CD4-positive, alpha-beta T cell (primary cell): ENCODE measurements around the gene EXT2. TPM values are rescaled to one million over a fixed set of nuclear protein-coding genes. Genes with fewer than 3 reads are reported as not detected.

Experiments used
- ATAC-seq: fragments of 200-7000 bp; cut with Tn5 transposase; one replicate; pipeline ENCODE4 v1.10.0; 2022; ENCODE audit warnings: mild to moderate bottlenecking; ENCODE audit not compliant: poor library complexity
- CTCF ChIA-PET: fragments of 350-600 bp; sonication (Branson Sonifier 250); formaldehyde crosslinking; loops from one replicate; lab custom pipeline; 2021; ENCODE audit warnings: antibody characterized with exemption, inconsistent platforms; lab: Charles Lee
- POLR2A ChIA-PET: fragments of 350-600 bp; sonication (Branson Sonifier 250); formaldehyde crosslinking; loops from one replicate; lab custom pipeline; 2021; ENCODE audit warnings: antibody characterized with exemption, inconsistent platforms; lab: Charles Lee
- DNase-seq, 14 experiments: peaks; one replicate each; pipeline ENCODE4 v3.0.0-alpha.2; 2013 to 2020; ENCODE audit warnings: mixed read lengths in 2 of 14
- H3K27ac ChIP-seq, 2 donors: one replicate each; pipeline versions ENCODE4 v1.5.1 to v1.7.0; 2013; ENCODE audit warnings: low read length in 2 of 2, low read depth in 1 of 2, mild to moderate bottlenecking in 1 of 2
- H3K27me3 ChIP-seq, 2 experiments: 1 replicate in 1 of 2; 2 replicates in 1 of 2; pipeline versions ENCODE4 v1.6.1 to v1.7.0; 2013; ENCODE audit warnings: low read length in 2 of 2, control low read depth in 1 of 2, mild to moderate bottlenecking in 1 of 2, moderate library complexity in 1 of 2; ENCODE audit not compliant: insufficient read depth in 2 of 2, control insufficient read depth in 1 of 2
- H3K36me3 ChIP-seq: one replicate; pipeline ENCODE4 v1.6.1; 2013; ENCODE audit warnings: low read length, control low read depth; ENCODE audit not compliant: insufficient read depth
- H3K4me1 ChIP-seq: one replicate; pipeline ENCODE4 v1.6.1; 2013; ENCODE audit warnings: low read length, control low read depth; ENCODE audit not compliant: insufficient read depth
- H3K4me3 ChIP-seq: one replicate; pipeline ENCODE4 v1.5.1; 2013; ENCODE audit warnings: mild to moderate bottlenecking, low read length, moderate library complexity
- H3K9me3 ChIP-seq, 2 experiments: 1 replicate in 1 of 2; 2 replicates in 1 of 2; pipeline versions ENCODE4 v1.6.1 to v1.7.0; 2013; ENCODE audit warnings: low read length in 2 of 2, mild to moderate bottlenecking in 2 of 2, control low read depth in 1 of 2, moderate library complexity in 1 of 2; ENCODE audit not compliant: control insufficient read depth in 1 of 2, insufficient read depth in 1 of 2
- H3K27ac Mint-ChIP-seq: one replicate; pipeline ENCODE4 v1.8.0; 2020; ENCODE audit warnings: mixed read lengths
- H3K27me3 Mint-ChIP-seq: one replicate; pipeline ENCODE4 v1.8.0; 2021; ENCODE audit warnings: mixed read lengths
- H3K36me3 Mint-ChIP-seq: one replicate; pipeline ENCODE4 v1.8.0; 2021; ENCODE audit warnings: low read depth, mixed read lengths
- H3K4me1 Mint-ChIP-seq: one replicate; pipeline ENCODE4 v1.8.0; 2021; ENCODE audit warnings: low read depth, mixed read lengths
- H3K4me3 Mint-ChIP-seq: one replicate; pipeline ENCODE4 v1.8.0; 2020; ENCODE audit warnings: mild to moderate bottlenecking, mixed read lengths
- H3K9me3 Mint-ChIP-seq: one replicate; pipeline ENCODE4 v1.8.0; 2020; ENCODE audit warnings: mixed read lengths
- intact Hi-C, 2 experiments: fragments of 100-400 bp; cut with DNase I in 1 of 2; cut with micrococcal nuclease in 1 of 2; formaldehyde crosslinking; loops; one replicate each; pipeline versions ENCODE4 v1.15.1 to v1.9.0; 2023 to 2025; cut with DNase I, micrococcal nuclease
- total RNA-seq, 174 experiments: library from RNA in 2 of 174; stranded (reverse) in 2 of 174; gene quantifications; one replicate each; pipeline ENCODE4 v1.2.3 and lab custom pipeline; 2021 to 2026
- TF ChIP-seq, protein P1 (sequence below): fragments of 200-600 bp; IDR thresholded peaks from one replicate; pipeline ENCODE4 v1.8.0; 2022; ENCODE audit warnings: antibody characterized with exemption, mild to moderate bottlenecking

The EXT2 gene
- total RNA-seq, 2 experiments from 2014 or later: 17.1 to 17.5 TPM

DNA sequence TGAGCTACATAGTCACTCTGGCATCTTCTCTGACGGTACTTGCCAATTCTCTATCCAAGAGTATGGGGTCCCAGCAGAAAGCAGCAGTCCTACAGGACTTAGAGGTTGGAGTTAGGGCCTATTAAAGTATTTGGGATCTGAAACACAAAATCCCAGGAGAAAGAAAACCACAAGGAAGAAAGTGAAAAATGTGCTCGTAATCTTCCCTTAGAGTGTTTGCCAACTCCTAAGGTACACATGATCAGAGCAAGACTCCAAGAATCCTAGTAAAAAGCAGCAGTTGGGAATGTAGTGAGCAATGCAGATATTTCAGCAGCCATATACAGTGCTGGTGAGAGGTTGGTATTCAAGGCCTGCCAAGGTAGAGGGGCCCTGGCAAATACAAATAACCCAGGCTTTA is 71.6 kb downstream of the EXT2 start:
- Histone ChIP-seq H3K27ac (no peak overlapping the region), H3K4me1 (no peaks in the 10 kb centered on the region), H3K4me3 (no peak overlapping the region), H3K9me3 (no peaks in the 10 kb centered on the region), H3K36me3 (peaks cover 5% of the 10 kb centered on the region), H3K27me3 (no peaks in the 10 kb centered on the region)
- CTCF ChIA-PET: no interaction called here
- H3K9me3 Mint-ChIP-seq: no peaks in the 10 kb centered on the region
- no peak for ATAC-seq
- TF ChIP-seq, protein P1, sequence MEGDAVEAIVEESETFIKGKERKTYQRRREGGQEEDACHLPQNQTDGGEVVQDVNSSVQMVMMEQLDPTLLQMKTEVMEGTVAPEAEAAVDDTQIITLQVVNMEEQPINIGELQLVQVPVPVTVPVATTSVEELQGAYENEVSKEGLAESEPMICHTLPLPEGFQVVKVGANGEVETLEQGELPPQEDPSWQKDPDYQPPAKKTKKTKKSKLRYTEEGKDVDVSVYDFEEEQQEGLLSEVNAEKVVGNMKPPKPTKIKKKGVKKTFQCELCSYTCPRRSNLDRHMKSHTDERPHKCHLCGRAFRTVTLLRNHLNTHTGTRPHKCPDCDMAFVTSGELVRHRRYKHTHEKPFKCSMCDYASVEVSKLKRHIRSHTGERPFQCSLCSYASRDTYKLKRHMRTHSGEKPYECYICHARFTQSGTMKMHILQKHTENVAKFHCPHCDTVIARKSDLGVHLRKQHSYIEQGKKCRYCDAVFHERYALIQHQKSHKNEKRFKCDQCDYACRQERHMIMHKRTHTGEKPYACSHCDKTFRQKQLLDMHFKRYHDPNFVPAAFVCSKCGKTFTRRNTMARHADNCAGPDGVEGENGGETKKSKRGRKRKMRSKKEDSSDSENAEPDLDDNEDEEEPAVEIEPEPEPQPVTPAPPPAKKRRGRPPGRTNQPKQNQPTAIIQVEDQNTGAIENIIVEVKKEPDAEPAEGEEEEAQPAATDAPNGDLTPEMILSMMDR: no peak
- DNase-seq: no peak
- intact Hi-C loops: no loop called here
- H3K27ac Mint-ChIP-seq: no peak overlapping the region
- no peaks in the 10 kb centered on the region for H3K27me3 Mint-ChIP-seq
- no peak overlapping the region for H3K4me3 Mint-ChIP-seq
- H3K4me1 Mint-ChIP-seq: peaks cover 4% of the 10 kb centered on the region
- peaks cover 20% of the 10 kb centered on the region for H3K36me3 Mint-ChIP-seq
- POLR2A ChIA-PET: no interaction called here

DNA sequence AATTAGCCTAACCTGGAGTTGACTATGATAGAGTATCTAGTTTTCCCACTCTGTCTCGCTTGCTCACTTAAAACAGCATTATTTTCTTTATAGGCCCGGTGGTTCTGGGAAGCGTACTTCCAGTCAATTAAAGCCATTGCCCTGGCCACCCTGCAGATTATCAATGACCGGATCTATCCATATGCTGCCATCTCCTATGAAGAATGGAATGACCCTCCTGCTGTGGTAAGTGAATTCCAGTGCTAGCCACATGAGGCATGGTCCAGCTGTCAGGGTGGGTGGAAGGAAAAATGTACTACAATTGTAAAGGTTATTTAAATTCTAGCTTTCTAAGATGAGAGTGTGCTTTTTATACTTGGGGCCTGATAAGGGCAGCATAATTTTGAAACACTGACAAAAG is 76.0 kb downstream of the EXT2 start:
- no peak overlapping the region for H3K4me3 Mint-ChIP-seq
- H3K4me1 ChIP-seq: no peaks in the 10 kb centered on the region
- peaks cover 4% of the 10 kb centered on the region for H3K4me1 Mint-ChIP-seq
- peaks cover 50% of the 10 kb centered on the region for H3K36me3 Mint-ChIP-seq
- H3K27ac ChIP-seq: no peak overlapping the region
- TF ChIP-seq, protein P1: no peak
- H3K27me3 Mint-ChIP-seq: no peaks in the 10 kb centered on the region
- H3K4me3 ChIP-seq: no peak overlapping the region
- peaks cover 15% of the 10 kb centered on the region for H3K36me3 ChIP-seq
- DNase-seq (no peak), ATAC-seq (no peak)
- no peaks in the 10 kb centered on the region for H3K27me3 ChIP-seq
- intact Hi-C loops: no loop called here
- CTCF ChIA-PET: no interaction called here
- no peak overlapping the region for H3K27ac Mint-ChIP-seq
- H3K9me3 ChIP-seq: no peaks in the 10 kb centered on the region
- H3K9me3 Mint-ChIP-seq: no peaks in the 10 kb centered on the region
- POLR2A ChIA-PET: no interaction called here

DNA sequence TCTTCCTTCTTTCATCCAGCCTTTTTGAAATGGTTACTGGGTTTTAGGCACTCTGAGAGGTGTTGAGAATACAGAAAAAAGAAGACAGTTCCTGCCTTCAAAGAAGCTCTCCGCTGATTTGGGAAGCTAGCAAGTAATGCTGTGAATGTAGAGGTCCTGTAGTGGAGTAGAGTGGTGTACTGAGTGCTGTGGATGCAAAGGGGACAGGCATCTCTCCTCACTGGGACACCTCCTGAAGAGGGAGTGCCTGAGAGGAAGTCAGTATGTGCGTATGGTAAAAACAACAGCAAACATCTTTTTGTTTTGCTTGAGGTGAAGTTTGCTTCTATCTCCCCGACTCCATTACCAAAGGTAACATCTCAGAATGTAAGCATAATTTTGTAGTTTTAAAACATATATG is 77.5 kb downstream of the EXT2 start:
- CTCF ChIA-PET: no interaction called here
- Histone ChIP-seq H3K27me3 (no peaks in the 10 kb centered on the region), H3K36me3 (peaks cover 15% of the 10 kb centered on the region), H3K27ac (no peak overlapping the region), H3K4me1 (no peaks in the 10 kb centered on the region), H3K9me3 (no peaks in the 10 kb centered on the region), H3K4me3 (no peak overlapping the region)
- no peaks in the 10 kb centered on the region for H3K9me3 Mint-ChIP-seq
- H3K27ac Mint-ChIP-seq: no peak overlapping the region
- H3K4me3 Mint-ChIP-seq: no peak overlapping the region
- intact Hi-C loops: no loop called here
- H3K27me3 Mint-ChIP-seq: no peaks in the 10 kb centered on the region
- peaks cover 7% of the 10 kb centered on the region for H3K4me1 Mint-ChIP-seq
- TF ChIP-seq, protein P1: no peak
- H3K36me3 Mint-ChIP-seq: peaks cover 61% of the 10 kb centered on the region
- DNase-seq (no peak), ATAC-seq (no peak)
- POLR2A ChIA-PET: no interaction called here
